NCI-H82 (cell line): ENCODE data around the gene MYT1.

Source experiments
- DNase-seq: peaks from one replicate; lab custom pipeline; 2025; lab: John Stamatoyannopoulos, UW

MYT1 gene

GRCh38 chr20:64245746-64246595 lies 81.7 kb downstream of the MYT1 start:
- DNase-seq = no peak

GRCh38 chr20:64246616-64247306 lies 82.5 kb downstream of the MYT1 start:
- DNase-seq = no peak

GRCh38 chr20:64247307-64247618 lies 83.0 kb downstream of the MYT1 start:
- DNase-seq = peak; percentile 25

GRCh38 chr20:64247970-64248841 lies 84.0 kb downstream of the MYT1 start:
- DNase-seq = peak; percentile 52

GRCh38 chr20:64250027-64250426 lies 85.8 kb downstream of the MYT1 start:
- DNase-seq = no peak

- DNase-seq = no peak
Observed at GRCh38 chr20:64253000-64253383, 88.7 kb downstream of the MYT1 start.

DNA sequence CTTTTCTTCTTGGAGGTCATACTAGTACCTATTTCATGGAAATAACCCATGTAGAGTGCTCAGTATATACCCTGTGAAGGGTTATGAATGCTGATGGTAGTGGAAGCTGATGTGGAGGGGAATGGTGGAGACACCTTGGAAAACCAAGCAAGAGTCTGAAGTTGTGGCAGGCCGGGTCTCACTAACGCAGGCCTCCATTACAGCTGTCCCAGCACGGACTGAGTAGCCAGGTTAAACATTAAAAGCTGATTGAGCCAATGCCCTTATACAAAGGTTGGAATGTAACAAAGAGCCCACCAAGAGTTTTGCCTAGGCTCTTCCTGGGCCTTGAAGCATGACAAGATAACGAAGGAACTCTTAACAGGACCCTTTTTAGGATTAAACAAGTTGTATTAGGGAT lies 89.2 kb downstream of the MYT1 start:
- DNase-seq = no peak

GRCh38 chr20:64254156-64254555 lies 89.9 kb downstream of the MYT1 start:
- DNase-seq = no peak

- peak; percentile 53 for DNase-seq
Observed at GRCh38 chr20:64254571-64255360, 90.5 kb downstream of the MYT1 start.

- DNase-seq = peak; percentile 95
Observed at GRCh38 chr20:64255361-64256281, 91.4 kb downstream of the MYT1 start, which contains the start of gene PCMTD2. Gene PCMTD2 (plus strand): TSS chr20:64255748. CDS start chr20:64259966, 4,218 bp downstream.

GRCh38 chr20:64256282-64256935 lies 92.2 kb downstream of the MYT1 start:
- DNase-seq = no peak

DNA sequence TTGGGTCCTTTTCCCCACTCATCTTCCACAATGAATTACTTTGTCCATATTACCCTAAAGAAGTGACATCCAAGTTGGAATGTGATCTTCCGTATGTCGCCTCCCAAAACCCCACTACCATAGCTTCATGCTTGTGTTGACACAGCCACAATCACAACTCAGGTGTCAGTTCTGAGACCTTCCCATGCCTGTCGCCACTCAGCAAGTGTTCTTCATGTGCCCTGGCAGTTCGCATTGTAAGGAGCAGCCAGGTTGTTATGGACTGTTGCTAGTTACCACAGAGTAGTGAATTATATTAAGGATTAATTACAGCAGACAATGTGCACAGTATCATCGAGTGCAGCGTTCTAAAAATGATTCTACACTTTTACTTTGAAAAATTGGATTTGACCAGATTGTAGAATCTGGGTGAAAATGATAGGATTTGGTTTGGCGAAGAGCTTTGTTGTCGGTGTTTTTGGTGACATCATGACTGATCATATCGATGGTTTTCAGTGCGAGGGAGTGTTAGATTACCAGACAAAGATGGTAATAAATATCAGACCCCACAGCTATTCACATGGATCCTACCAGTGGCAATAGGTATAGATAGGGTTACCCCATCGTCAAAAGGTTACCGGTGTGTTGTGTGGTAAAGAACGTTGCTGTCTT lies 93.0 kb downstream of the MYT1 start:
- no peak for DNase-seq

- peak; percentile 91 for DNase-seq
Observed at GRCh38 chr20:64258071-64258823, 94.0 kb downstream of the MYT1 start.

DNA sequence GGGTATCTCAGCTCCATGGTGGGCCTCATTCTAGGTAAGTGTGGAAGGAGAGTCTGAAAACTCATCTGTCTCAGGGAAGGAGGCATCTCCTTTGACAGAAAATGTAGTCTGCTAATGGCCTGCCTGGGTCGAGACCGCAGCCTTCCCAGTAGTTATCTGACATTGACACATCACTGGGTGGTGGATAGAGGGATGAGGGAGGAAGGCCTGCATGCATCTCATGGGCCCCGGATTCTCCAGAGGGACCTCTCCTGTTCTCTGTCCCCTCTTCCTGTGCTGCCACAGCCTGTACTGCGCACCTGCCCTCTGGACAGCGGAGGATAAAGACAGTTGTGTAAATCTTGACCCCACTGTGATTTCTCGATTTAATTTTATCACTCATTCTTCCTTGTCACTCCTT lies 96.0 kb downstream of the MYT1 start:
- no peak for DNase-seq

DNA sequence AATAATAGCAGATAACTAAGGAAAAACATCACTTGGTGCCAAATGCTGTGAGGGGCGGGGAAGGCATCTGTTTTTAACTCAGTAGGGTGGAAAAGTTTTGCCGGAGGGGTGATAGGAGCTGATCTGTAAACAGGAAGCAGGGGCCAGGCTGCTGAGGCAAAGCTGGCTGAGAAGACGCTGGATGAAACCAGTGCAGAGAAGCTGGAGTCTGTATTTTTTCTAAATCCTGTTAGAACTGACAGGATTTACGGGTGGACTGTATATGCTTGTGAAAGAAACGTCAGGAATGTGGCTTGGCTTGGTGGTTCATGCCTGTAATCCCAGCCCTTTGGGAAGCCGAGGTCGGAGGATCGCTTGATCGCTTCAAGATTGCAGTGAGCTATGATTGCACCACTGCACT lies 96.9 kb downstream of the MYT1 start:
- peak; percentile 90 for DNase-seq

GRCh38 chr20:64264091-64264490 lies 99.8 kb downstream of the MYT1 start:
- DNase-seq = no peak

- DNase-seq = no peak
Observed at GRCh38 chr20:64265201-64265600, 100.9 kb downstream of the MYT1 start.

DNA sequence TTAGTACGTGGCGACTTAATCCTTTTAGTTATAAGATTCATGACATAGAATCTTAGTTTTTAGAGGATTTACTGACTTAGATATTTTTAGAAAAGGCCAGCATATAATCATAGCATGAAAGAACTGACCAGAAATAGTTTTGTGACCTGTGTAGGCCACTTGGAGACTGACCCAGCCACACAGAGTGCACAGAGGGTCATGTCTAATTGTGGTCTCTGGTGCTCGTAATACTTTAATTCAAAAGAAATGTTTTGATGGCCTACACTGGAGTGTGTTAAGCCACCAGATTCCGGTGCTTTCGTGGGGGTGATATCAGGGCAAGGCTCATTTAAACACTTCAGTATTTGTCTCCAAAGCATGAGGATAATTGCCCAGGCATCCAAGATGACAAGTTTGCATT lies 102.7 kb downstream of the MYT1 start:
- DNase-seq = no peak

DNA sequence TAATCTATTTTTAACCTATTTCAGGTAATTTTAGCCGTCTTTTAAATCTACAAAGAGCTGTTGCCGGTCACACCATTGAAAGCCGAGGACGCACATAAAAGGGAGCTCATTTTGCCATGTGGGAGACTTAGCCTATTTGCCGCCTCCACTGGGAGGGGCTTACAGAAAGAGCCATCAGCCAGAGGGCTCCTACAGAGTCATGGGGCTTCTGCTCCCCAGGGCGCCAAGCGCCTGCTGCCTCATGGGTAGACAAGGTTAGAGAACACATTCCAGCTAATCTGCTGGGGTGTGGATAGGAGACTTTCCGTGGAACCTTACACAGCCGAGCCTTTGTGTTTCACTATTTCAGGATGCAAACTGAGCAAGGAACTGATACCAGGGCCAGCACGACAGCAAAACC lies 103.9 kb downstream of the MYT1 start:
- no peak for DNase-seq
